HUES64 (cell line): ENCODE results near the gene MED9.
"Not testable (repeated sequence)": the region's sequence is repeated elsewhere in the genome, so short reads cannot be mapped to it uniquely, and the experiment has no call there.

ENCODE experiments used
- H3K27ac ChIP-seq: 2 replicates; pipeline ENCODE4 v1.7.0; 2013; ENCODE audit warnings: low read depth, low read length, inconsistent platforms
- H3K27me3 ChIP-seq: 2 replicates; pipeline ENCODE4 v1.6.1; 2013; ENCODE audit warnings: mild to moderate bottlenecking, low read length; ENCODE audit not compliant: insufficient read depth
- H3K36me3 ChIP-seq: 2 replicates; pipeline ENCODE4 v1.6.1; 2013; ENCODE audit warnings: mild to moderate bottlenecking, low read length; ENCODE audit not compliant: insufficient read depth
- H3K4me1 ChIP-seq: 2 replicates; pipeline ENCODE4 v1.6.1; 2013; ENCODE audit warnings: mild to moderate bottlenecking, low read length, moderate library complexity; ENCODE audit not compliant: insufficient read depth
- H3K4me3 ChIP-seq: 2 replicates; pipeline ENCODE4 v1.5.1; 2013; ENCODE audit warnings: mild to moderate bottlenecking, low read length, moderate library complexity
- H3K9ac ChIP-seq: 2 replicates; pipeline ENCODE4 v1.6.1; 2013; ENCODE audit warnings: mild to moderate bottlenecking, low read depth, low read length
- H3K9me3 ChIP-seq: 2 replicates; pipeline ENCODE4 v1.6.1; 2013; ENCODE audit warnings: low read depth, low read length; ENCODE audit not compliant: insufficient read depth
- WGBS: fragments of 150-250, 120-280 bp; methylation state at CpG from one replicate; pipeline ENCODE4 v1.1.7; 2013; ENCODE audit warnings: missing lambda C conversion rate; 5-methylcytosine and 5-hydroxymethylcytosine counted together

MED9 gene

GRCh38 chr17:17440938-17441675 is 35.7 kb upstream of the MED9 start:
- H3K4me3 ChIP-seq = no peak overlapping the region
- H3K4me1 ChIP-seq = peaks cover 5% of the 10 kb centered on the region; the same call in 1 of the 2 replicates
- 94% methylated on average over 11 of the region's 11 CpGs for WGBS
- no peak overlapping the region for H3K9ac ChIP-seq
- no peak overlapping the region for H3K27ac ChIP-seq
- H3K36me3 ChIP-seq = no peaks in the 10 kb centered on the region
- H3K9me3 ChIP-seq = no peaks in the 10 kb centered on the region
- no peaks in the 10 kb centered on the region for H3K27me3 ChIP-seq

DNA sequence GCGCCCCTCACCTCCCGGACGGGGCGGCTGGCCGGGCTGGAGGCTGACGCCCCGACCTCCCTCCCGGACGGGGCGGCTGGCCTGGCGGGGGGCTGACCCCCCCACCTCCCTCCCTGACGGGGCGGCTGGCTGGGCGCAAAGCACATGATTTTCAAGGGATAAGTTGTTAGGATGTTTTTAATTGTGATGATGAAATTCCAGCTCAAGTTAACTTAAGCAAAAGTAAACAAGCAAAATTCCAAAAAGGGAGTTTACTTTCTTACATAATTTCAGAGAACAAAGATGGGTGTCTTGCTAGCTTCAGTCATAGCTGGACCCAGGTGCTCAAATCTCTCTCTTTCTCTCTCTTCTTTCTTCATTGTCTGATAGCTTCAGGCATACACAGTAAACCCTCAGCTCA is 33.6 kb upstream of the MED9 start:
- whole genome bisulfite sequencing = 95% methylated on average over 11 of the region's 14 CpGs
- H3K4me1 ChIP-seq = peaks cover 5% of the 10 kb centered on the region; the same call in 1 of the 2 replicates
- no peak overlapping the region for H3K27ac ChIP-seq
- no peak overlapping the region for H3K4me3 ChIP-seq
- no peaks in the 10 kb centered on the region for H3K27me3 ChIP-seq
- no peaks in the 10 kb centered on the region for H3K9me3 ChIP-seq
- H3K36me3 ChIP-seq = no peaks in the 10 kb centered on the region
- H3K9ac ChIP-seq = no peak overlapping the region

- H3K27me3 ChIP-seq = no peaks in the 10 kb centered on the region
- H3K9ac ChIP-seq = no peak overlapping the region
- no peak overlapping the region; the same call in 1 of the 2 replicates for H3K27ac ChIP-seq
- no peak overlapping the region for H3K4me3 ChIP-seq
- H3K36me3 ChIP-seq = no peaks in the 10 kb centered on the region
- 66% methylated on average over 8 of the region's 8 CpGs for WGBS
- no peaks in the 10 kb centered on the region for H3K9me3 ChIP-seq
- peaks cover 2% of the 10 kb centered on the region; the same call in 1 of the 2 replicates for H3K4me1 ChIP-seq
These were observed 31.4 kb upstream of the MED9 start for GRCh38 chr17:17445296-17445924.

DNA sequence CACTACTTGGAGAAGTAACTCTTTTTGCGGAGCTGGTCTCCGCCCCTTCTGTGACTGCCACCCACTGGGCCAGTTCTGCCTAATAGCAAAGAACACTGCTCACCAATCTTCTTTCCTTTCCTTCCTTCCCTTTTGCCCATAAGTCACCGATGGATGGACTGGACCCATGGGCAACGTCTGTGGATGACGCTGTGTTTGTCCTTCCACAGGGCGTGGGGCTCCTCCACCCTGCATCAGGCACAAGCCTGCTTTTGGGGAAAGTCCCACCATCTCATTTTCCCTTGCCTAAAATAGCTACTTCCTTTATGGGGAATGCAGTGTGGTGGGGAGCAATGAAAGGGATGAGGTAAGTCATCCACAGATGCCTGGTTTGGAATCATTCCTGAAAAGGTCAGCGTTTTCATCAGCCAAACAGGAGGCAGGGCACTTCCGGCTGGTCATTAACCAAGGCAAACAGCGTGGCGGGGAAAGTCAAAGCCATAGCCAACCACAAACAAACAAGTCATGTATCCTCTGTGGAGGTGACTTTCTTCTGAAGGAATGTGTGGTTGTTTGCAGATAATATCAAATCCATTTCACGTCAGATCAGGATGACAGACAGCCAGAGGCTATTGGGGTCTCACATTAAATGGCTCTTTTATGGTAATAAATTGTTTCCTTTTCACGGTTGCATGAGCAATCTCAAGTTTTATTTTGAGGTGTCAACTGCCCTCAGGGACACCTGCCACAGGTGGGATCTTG is 30.7 kb upstream of the MED9 start:
- WGBS = 82% methylated on average over 12 of the region's 12 CpGs
- no peaks in the 10 kb centered on the region for H3K4me1 ChIP-seq
- H3K36me3 ChIP-seq = no peaks in the 10 kb centered on the region
- H3K4me3 ChIP-seq = no peak overlapping the region
- no peak overlapping the region for H3K9ac ChIP-seq
- H3K27me3 ChIP-seq = no peaks in the 10 kb centered on the region
- H3K9me3 ChIP-seq = no peaks in the 10 kb centered on the region
- peak overlapping the region; percentile 43; the same call in 1 of the 2 replicates for H3K27ac ChIP-seq

DNA sequence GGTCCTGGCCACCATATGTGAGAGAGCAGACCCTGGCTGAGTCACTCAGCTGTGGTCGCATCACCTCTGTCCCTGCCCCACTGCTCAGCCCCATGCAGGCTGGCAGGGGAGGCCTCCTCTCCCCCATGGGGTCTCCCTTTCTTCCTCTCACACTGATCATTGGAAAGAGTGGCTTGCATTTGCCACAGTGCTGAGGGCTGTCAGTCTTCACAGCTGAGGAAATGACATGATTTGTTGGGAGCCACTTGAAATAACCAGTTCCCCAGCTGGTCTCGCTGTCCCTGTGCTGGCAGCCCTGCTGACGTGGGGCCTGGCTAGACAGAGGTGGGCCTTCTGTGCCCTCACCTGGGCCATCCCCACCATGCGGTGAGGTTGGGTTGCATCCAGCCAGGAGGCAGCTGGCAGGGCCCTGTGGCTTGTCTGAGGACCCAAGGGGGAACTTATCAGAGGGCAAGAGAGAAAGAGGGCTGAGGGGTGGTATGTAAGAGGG is 30.1 kb upstream of the MED9 start:
- Histone ChIP-seq H3K27me3 (no peaks in the 10 kb centered on the region), H3K9ac (no peak overlapping the region), H3K9me3 (no peaks in the 10 kb centered on the region), H3K27ac (no peak overlapping the region), H3K4me3 (no peak overlapping the region), H3K36me3 (no peaks in the 10 kb centered on the region), H3K4me1 (no peaks in the 10 kb centered on the region)
- 86% methylated on average over 4 of the region's 4 CpGs for WGBS

- Histone ChIP-seq H3K27ac (no peak overlapping the region), H3K36me3 (no peaks in the 10 kb centered on the region), H3K9ac (no peak overlapping the region), H3K4me3 (no peak overlapping the region), H3K27me3 (no peaks in the 10 kb centered on the region), H3K9me3 (no peaks in the 10 kb centered on the region), H3K4me1 (no peaks in the 10 kb centered on the region)
- 95% methylated on average over 5 of the region's 5 CpGs for WGBS
These were observed 29.5 kb upstream of the MED9 start for GRCh38 chr17:17447264-17447663.

DNA sequence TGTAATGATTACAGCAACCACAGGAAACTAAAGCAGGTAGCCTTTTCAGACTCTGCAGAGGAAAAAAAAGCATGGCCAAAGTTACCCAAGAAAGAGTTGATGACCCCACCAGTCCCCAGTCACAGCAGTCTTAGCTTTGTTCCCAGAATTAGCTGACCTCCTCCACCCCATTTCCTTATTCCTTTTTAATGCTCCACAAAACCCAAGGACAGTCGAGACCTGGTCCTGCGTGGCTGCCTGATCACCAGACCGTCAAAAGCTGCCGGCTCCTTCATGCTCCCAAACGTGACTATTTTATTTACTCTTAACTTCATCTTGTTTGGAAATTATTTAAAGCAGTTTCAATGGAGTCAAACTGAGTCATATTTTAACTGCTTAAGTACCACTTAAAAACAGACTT is 28.7 kb upstream of the MED9 start:
- Histone ChIP-seq H3K4me3 (no peak overlapping the region), H3K36me3 (no peaks in the 10 kb centered on the region), H3K4me1 (no peaks in the 10 kb centered on the region), H3K9me3 (no peaks in the 10 kb centered on the region), H3K9ac (no peak overlapping the region), H3K27me3 (no peaks in the 10 kb centered on the region), H3K27ac (no peak overlapping the region)
- WGBS = 73% methylated on average over 5 of the region's 5 CpGs

- no peaks in the 10 kb centered on the region for H3K4me1 ChIP-seq
- 91% methylated on average over 4 of the region's 4 CpGs for WGBS
- H3K4me3 ChIP-seq = no peak overlapping the region
- H3K27ac ChIP-seq = no peak overlapping the region
- no peaks in the 10 kb centered on the region for H3K36me3 ChIP-seq
- H3K9ac ChIP-seq = no peak overlapping the region
- H3K27me3 ChIP-seq = no peaks in the 10 kb centered on the region
- H3K9me3 ChIP-seq = no peaks in the 10 kb centered on the region
These were observed 28.1 kb upstream of the MED9 start for GRCh38 chr17:17448723-17449122.

GRCh38 chr17:17453088-17453487 is 23.7 kb upstream of the MED9 start:
- Histone ChIP-seq H3K36me3 (no peaks in the 10 kb centered on the region), H3K27ac (no peak overlapping the region), H3K9ac (no peak overlapping the region), H3K9me3 (no peaks in the 10 kb centered on the region), H3K27me3 (0 out of 2 replicates have a peak, but pooled peaks cover 2% of the 10 kb centered on the region), H3K4me1 (no peaks in the 10 kb centered on the region), H3K4me3 (no peak overlapping the region)
- WGBS = 83% methylated on average over 9 of the region's 9 CpGs

- Histone ChIP-seq H3K27ac (no peak overlapping the region), H3K4me3 (no peak overlapping the region), H3K9me3 (no peaks in the 10 kb centered on the region), H3K27me3 (0 out of 2 replicates have a peak, but pooled peaks cover 2% of the 10 kb centered on the region), H3K9ac (no peak overlapping the region), H3K4me1 (no peaks in the 10 kb centered on the region), H3K36me3 (no peaks in the 10 kb centered on the region)
- WGBS = 84% methylated on average over 1 of the region's 1 CpG
These were observed 22.5 kb upstream of the MED9 start for GRCh38 chr17:17454276-17454675.

GRCh38 chr17:17454700-17455099 is 22.1 kb upstream of the MED9 start:
- not testable (repeated sequence) for H3K9ac ChIP-seq
- WGBS = 89% methylated on average over 1 of the region's 1 CpG

More at GRCh38 chr17:17454700-17455099, 22.1 kb upstream of the MED9 start:
- H3K4me1 ChIP-seq, H3K4me3 ChIP-seq, H3K27ac ChIP-seq, H3K27me3 ChIP-seq, H3K9me3 ChIP-seq, H3K36me3 ChIP-seq: not testable (repeated sequence)
